Measurements from ENCODE around the gene GTF3C2.

Gene GTF3C2

GRCh38 chr2:27308359-27308881, 48.1 kb downstream of the GTF3C2 start, which contains the start of gene UCN:
Gene UCN (minus strand): TSS chr2:27308445. CDS start chr2:27307895, 550 bp downstream.
- H3K4me3 ChIP-seq (ENCODE audit: low read depth, low read length), result no peak within 1 kb of the TSS

DNA sequence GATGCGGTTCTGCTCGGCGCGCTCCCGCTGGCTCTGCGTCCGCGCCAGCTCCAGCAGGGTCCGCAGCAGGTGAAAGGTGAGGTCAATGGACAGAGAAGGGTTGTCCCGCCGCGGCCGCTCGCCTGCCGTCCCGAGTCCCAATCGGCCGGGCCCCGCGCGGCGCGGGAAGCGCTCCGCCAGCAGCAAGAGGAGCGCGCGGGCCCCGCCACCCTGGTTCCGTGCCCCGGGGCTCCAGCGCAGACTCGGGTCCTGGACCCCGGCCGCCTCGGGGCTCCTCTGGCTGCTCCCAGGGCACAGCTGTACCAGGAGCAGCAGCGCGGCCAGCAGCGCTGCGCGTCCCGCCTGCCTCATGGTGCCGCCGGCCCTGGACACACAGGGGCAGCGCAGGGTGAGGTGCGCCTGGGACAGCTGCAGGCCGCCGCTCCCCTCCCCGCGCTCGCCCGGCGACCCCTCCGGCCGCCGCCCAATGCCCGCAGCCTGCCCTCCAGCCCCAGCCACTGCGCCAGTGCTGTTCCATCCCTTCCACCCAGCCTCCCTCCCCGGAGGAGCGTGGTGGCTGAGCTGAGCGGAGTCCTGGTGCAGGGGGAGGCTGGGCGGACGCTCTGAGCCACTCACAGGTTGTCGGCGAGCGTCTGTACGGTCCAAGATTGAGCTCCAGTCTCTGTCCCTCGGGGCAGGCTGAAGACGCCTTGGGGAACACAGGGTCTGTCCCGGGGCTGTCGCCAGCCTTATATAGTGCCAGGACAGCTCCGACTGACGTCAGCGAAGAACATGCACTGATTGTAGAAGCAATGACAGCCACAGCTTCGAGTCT, 48.8 kb downstream of the GTF3C2 start:
- Histone ChIP-seq H3K9me3 (ENCODE audit: control insufficient read depth, insufficient read depth, low read depth, low read length) (no peaks in the 10 kb centered on the region), H3K4me3 (ENCODE audit: low read depth, low read length) (no peak overlapping the region), H3K27ac (ENCODE audit: extremely low read depth, low read depth, low read length) (no peak overlapping the region), H3K4me1 (ENCODE audit: control insufficient read depth, insufficient read depth, low read length) (no peaks in the 10 kb centered on the region), H3K36me3 (ENCODE audit: control insufficient read depth in 2 of 2, insufficient read depth in 1 of 2, low read length in 2 of 2) (peaks cover 0 to 29% of the 10 kb centered on the region in 2 experiments; a peak in 2 of 3 replicates)
- POLR2A ChIA-PET, result interaction anchor here (1.4 kb wide), 1 partner anchor 15 kb away, joined by 4 read pairs; the partner anchor contains the start of gene MPV17
- CTCF ChIA-PET, result interaction anchor here (0.8 kb wide), 1 partner anchor 13 kb away, joined by 4 read pairs; no protein-coding TSS in a partner anchor
- TF ChIP-seq ZNF132 (tag by site-specific recombination; IDR thresholded peaks at IDR 0.05; ENCODE audit: borderline replicate concordance), result no peak
- TF ChIP-seq ZFP41 (tag by site-specific recombination; IDR thresholded peaks at IDR 0.05; ENCODE audit: borderline replicate concordance), result no peak
- no peak for TF ChIP-seq ZNF449 (tag by site-specific recombination; IDR thresholded peaks at IDR 0.05)
- no peak for TF ChIP-seq WT1 (tag by site-specific recombination; IDR thresholded peaks at IDR 0.05)
- TF ChIP-seq ZNF560 (tag by site-specific recombination; IDR thresholded peaks at IDR 0.05; ENCODE audit: borderline replicate concordance), result no peak
- TF ChIP-seq ZNF391 (tag by site-specific recombination; IDR thresholded peaks at IDR 0.05; ENCODE audit: borderline replicate concordance, low read depth), result no peak
- TF ChIP-seq ZNF664 (tag by site-specific recombination; IDR thresholded peaks at IDR 0.05), result no peak
- TF ChIP-seq HOXA7 (CRISPR knock-in tag; IDR thresholded peaks at IDR 0.05; ENCODE audit: borderline replicate concordance), result no peak
- no peak for TF ChIP-seq ZNF112 (tag by site-specific recombination; IDR thresholded peaks at IDR 0.05)
- no peak for TF ChIP-seq ZNF280D (tag by site-specific recombination; IDR thresholded peaks at IDR 0.05)
- no peak for TF ChIP-seq ZNF324 (tag by site-specific recombination; IDR thresholded peaks at IDR 0.05)

More at GRCh38 chr2:27308359-27308881, 48.1 kb downstream of the GTF3C2 start, which contains the start of gene UCN:
- no peak within 1 kb of the TSS for H3K27ac ChIP-seq (ENCODE audit: extremely low read depth, low read depth, low read length)
- POLR2A ChIA-PET, result interaction anchor here (0.8 to 1.4 kb wide), 2 partner anchors 14 to 61 kb away, joined by 3 to 4 read pairs; partner anchors contain the start of gene MPV17
- CTCF ChIA-PET, result interaction anchor here (0.8 kb wide), 1 partner anchor 12 kb away, joined by 4 read pairs; no protein-coding TSS in a partner anchor
- TF ChIP-seq ZIC2 (tag by site-specific recombination; IDR thresholded peaks at IDR 0.05), result peak; percentile 49
- TF ChIP-seq, protein P1, sequence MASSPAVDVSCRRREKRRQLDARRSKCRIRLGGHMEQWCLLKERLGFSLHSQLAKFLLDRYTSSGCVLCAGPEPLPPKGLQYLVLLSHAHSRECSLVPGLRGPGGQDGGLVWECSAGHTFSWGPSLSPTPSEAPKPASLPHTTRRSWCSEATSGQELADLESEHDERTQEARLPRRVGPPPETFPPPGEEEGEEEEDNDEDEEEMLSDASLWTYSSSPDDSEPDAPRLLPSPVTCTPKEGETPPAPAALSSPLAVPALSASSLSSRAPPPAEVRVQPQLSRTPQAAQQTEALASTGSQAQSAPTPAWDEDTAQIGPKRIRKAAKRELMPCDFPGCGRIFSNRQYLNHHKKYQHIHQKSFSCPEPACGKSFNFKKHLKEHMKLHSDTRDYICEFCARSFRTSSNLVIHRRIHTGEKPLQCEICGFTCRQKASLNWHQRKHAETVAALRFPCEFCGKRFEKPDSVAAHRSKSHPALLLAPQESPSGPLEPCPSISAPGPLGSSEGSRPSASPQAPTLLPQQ (tag by site-specific recombination; IDR thresholded peaks at IDR 0.05), result peak; percentile 95
- TF ChIP-seq SP2 (tag by site-specific recombination; IDR thresholded peaks at IDR 0.05), result no peak
- peak; percentile 73 for TF ChIP-seq ZFP69B (tag by site-specific recombination; IDR thresholded peaks at IDR 0.05)
- no peak for TF ChIP-seq ZFP41 (tag by site-specific recombination; IDR thresholded peaks at IDR 0.05; ENCODE audit: borderline replicate concordance)
- TF ChIP-seq, protein P2, sequence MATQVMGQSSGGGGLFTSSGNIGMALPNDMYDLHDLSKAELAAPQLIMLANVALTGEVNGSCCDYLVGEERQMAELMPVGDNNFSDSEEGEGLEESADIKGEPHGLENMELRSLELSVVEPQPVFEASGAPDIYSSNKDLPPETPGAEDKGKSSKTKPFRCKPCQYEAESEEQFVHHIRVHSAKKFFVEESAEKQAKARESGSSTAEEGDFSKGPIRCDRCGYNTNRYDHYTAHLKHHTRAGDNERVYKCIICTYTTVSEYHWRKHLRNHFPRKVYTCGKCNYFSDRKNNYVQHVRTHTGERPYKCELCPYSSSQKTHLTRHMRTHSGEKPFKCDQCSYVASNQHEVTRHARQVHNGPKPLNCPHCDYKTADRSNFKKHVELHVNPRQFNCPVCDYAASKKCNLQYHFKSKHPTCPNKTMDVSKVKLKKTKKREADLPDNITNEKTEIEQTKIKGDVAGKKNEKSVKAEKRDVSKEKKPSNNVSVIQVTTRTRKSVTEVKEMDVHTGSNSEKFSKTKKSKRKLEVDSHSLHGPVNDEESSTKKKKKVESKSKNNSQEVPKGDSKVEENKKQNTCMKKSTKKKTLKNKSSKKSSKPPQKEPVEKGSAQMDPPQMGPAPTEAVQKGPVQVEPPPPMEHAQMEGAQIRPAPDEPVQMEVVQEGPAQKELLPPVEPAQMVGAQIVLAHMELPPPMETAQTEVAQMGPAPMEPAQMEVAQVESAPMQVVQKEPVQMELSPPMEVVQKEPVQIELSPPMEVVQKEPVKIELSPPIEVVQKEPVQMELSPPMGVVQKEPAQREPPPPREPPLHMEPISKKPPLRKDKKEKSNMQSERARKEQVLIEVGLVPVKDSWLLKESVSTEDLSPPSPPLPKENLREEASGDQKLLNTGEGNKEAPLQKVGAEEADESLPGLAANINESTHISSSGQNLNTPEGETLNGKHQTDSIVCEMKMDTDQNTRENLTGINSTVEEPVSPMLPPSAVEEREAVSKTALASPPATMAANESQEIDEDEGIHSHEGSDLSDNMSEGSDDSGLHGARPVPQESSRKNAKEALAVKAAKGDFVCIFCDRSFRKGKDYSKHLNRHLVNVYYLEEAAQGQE (tag by site-specific recombination; IDR thresholded peaks at IDR 0.05), result peak; percentile 94
- no peaks in the 10 kb centered on the region for H3K4me1 ChIP-seq (ENCODE audit: control insufficient read depth, insufficient read depth, low read length)
- no peaks in the 10 kb centered on the region for H3K9me3 ChIP-seq (ENCODE audit: control insufficient read depth, insufficient read depth, low read depth, low read length)
- peaks cover 0 to 29% of the 10 kb centered on the region in 2 experiments; a peak in 2 of 3 replicates for H3K36me3 ChIP-seq (ENCODE audit: control insufficient read depth in 2 of 2, insufficient read depth in 1 of 2, low read length in 2 of 2)
